CD4-positive, alpha-beta T cell treated with Interleukin-21 for 1 hour (primary cell): ENCODE data around the gene PLA2G15.

Experiments
- DNase-seq: peaks from one replicate; pipeline ENCODE4 v3.0.0-alpha.2; 2020

Gene PLA2G15

DNA sequence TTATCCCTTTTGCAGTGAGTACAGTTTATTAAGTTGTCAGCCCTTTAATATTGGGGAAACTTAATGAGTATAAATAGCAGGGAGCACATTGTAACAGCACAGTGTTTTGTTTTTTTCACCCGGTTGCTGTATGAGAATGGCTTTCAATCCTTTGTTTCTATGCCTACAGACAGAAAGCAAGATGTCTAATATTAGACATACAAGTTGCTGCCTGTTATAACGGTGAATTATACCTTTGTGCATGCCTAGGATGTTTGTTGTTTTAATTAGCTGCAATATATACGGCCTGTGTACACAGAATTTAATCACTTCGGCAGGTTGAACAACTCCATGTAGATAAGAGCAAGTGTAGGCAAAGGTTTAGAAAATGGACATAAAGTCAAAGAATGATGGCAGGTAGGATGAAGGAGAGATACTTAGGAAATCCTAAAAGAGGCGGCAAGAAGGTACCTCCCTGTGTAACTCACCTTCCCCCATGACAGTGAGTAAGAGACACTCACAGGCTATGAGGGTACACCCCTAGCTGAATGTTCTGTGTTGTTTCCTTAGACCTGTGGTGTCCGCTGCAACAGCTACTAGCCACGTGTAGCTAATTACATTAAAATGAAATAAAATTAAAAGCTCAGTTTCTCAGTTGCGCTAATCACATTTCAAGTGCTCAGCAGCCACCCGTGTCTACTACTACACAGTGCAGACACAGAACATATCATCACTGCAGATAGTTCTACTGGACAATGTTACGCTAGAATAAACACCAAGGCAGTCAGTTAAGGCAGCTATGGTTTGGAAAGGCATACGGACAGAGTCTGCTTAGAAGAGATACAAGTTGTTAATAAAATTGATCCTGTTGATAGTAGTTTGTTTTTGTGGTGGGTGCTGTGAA is 54.6 kb downstream of the PLA2G15 start:
- no peak for DNase-seq

DNA sequence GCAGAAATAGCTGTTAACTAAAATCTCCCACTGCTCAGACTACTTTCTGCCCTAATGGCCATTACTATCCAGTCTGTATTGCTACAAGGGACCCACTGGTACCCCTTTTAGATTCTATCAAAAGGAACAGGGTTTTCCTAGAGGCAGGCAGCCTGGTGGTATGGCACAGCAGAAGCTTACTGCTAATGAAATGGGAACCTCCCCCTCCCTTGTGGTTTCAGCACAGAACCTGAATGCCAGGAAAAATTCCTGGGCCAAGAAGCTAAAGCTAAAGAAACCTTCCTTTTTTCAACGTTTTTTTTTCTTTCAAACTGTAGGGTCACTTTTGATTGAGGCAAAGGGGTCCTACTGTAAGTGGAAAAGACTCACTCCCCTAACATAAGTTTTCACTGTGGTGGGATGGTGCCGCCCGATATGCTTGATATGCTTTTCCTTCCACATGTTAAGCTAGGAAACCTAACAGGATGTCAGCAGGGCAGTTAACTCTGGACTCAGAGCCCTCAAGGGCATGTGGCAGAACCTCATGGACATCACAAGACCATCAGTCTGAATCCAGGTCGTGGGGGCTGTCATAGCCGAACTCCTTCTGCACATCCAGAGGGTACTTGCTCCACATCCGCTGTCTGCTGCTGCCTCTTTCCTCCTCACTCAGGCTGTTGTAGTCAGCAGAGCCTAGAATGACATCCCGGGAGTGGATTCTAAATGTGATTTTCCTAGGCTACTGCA is 55.7 kb downstream of the PLA2G15 start:
- DNase-seq = no peak

DNA sequence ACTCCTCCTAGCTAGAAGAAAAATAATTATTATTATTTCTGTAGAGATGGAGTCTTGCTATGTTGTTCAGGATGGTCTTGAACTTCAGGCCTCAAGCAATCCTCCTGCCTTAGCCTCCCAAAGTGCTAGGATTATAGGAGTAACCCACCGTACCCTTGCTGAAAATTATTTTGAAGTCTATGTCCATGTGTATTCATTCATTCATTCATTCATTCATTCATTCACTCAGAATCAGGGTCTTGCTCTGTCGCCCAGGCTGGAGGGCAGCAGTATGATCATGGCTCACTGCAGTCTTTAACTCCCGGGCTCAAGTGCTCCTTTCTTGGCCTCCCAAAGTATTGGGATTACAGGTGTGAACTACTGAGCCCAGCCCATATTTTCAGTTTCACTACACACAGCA is 61.5 kb downstream of the PLA2G15 start:
- DNase-seq = no peak

DNA sequence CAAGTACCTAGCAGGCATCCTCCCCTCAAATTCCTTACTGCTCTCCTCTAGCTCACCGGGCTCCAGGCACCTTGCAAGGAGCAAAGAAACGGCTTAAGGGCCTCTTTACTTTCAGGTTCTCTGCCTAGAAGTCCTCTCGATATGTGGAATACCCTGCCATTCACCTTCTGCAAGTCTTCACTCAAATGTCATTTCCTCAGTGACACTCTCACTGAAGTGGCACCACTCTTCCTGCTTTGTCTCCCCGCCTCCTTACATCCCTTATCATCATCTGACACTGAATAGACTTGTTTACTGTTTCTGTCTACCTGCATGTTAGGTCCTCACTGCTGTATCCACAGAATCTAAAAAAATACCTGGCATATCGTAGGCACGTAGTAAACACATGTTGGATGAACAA is 64.6 kb downstream of the PLA2G15 start:
- no peak for DNase-seq

DNA sequence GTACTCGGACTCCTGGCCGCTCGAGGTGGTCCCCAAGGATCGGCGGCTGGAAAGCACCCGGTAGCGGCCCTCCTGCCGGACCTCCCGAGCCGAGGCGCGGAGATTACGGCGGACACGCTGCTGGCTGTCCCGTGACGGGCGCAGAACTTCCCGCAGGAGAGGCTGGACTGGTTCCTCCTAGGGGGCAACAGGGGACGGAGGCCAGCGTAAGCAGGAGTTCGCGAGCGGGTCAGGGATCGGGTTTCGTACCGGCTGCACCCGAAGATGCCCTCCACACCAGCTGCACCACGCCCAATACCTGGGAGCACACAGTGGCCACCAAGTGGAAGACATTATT is 65.2 kb downstream of the PLA2G15 start:
- no peak for DNase-seq
